Amygdala (tissue), 56 donors: ENCODE results near the gene DENND4C.
"Not testable (repeated sequence)": the region's sequence is repeated elsewhere in the genome, so short reads cannot be mapped to it uniquely, and the experiment has no call there.

Experiments
- DNase-seq, 56 donors: peaks; one replicate each; lab custom pipeline; 2025; lab: John Stamatoyannopoulos, UW

The DENND4C gene

GRCh38 chr9:19230355-19231125 is at the start of gene DENND4C:
Gene DENND4C, plus strand, starts transcription at chr9:19230693. Its CDS starts 45,482 bp downstream, at chr9:19276175.
- DNase-seq, result peak in 55 of 56 donors; percentile 25 to 95 (median 83)

- DNase-seq, result no peak
These were observed 49.5 kb upstream of the DENND4C start for GRCh38 chr9:19180991-19181390.

DNA sequence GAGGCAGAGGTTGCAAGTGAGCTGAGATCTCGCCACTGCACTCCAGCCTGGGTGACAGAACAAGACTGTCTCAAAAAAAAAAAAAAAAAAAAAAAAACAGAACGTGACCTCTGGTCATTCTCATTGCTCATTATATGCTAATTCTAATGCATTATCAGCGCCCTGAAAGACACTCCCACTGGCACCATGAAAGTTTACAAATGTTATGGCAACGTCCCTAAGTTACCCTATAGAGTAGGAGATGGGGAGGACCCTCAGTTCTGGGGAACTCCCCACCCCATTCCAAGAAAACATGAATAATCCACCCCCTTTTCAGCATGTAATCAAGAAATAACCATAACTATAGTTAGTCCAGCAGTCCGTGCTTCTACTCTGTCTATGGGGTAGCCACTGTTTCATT is 48.9 kb upstream of the DENND4C start:
- no peak for DNase-seq

- peak in 26 of 56 donors; percentile 1 to 32 (median 9) for DNase-seq
These were observed 46.2 kb upstream of the DENND4C start for GRCh38 chr9:19184144-19184917.

GRCh38 chr9:19185191-19185590 is 45.3 kb upstream of the DENND4C start:
- DNase-seq, result no peak

- DNase-seq, result no peak
These were observed 44.3 kb upstream of the DENND4C start for GRCh38 chr9:19186232-19186631.

DNA sequence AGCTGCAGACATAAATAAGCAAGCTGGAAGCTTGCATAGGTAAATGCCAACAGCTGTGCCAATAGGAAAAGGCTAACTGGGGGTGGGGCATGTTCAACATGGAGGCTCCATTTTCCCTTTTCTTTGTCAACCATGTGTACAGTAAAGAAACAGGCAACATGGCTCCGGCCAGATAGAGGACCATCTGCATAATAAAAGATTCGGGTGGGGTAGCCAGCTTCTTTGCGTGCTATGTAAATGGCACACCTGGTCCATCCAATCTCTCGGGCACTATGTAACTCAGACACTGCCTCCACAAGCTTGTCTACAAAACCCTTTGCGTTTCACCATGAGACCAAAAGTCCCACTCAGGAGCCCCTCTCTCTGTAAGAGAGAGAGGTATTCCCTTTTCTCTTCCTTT is 41.7 kb upstream of the DENND4C start:
- no peak for DNase-seq

DNA sequence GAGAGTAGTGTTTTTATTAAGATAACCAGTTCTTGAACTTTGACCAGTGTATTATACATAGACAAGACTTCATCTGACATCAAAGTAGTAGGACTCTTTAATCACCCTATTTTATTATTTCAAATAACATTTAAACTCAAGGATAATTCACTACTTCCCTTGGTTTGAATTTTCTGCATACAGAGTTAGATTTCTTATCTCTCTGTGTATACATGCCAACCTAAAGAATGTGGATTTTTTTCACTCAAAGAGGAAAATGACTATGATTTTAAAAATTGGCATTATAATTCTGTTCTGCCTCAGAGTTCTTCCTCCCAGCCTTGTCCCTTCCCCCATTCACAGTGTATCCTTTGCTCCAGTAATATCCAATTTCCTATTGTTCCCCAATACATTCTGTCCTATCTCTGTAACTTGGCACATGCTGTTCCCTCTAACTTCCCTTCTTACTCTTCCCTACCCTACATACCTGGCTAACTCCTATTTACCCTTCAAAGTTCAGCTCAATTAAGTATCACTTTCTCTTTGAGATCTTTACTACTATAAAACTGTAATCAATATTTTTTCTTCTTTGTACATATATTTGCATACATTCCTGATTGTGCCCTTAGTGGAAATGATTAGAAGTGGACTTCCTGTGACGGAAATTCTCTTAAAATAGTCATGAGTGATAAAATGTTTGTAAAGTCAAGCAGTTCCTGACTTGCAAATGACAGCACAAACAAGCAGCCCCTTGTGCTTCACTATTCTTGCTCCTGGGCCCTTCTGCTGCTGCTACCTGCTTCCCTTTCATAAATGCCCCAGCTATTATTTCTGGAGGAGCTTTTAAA is 38.1 kb upstream of the DENND4C start:
- DNase-seq, result no peak

DNA sequence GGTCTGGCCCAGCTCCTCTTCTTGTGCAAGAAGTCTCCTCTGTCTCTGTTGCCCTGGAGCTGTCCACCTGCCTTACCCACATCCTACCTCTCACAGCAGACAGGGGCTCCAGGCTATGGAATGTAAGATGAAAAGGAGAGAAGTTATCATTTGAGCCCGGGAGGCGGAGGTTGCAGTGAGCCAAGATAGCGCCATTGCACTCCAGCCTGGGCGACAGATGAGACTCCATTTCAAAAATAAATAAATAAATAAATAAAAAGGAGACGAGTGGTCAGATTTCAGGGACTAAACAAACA is 37.5 kb upstream of the DENND4C start:
- DNase-seq, result no peak

- not testable (repeated sequence) for DNase-seq
These were observed 37.0 kb upstream of the DENND4C start for GRCh38 chr9:19193358-19193973.

DNA sequence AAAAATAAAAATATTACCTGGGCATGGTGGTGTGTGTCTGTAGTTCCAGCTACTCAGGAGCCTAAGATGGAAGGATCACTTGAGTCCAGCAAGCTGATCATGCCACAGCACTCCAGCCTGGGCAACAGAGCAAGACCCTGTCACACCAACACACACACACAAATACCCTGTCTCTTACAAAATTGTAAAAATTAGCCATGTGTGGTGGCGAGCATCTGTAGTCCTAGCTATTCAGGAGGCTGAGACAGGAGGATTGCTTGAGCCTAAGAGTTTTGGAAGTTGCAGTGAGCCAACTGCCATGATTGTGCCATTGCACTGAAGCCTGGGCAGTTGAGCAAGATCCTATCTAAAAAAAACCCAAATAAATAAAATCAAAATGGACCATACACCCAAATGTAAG is 32.1 kb upstream of the DENND4C start:
- no peak for DNase-seq

GRCh38 chr9:19199012-19199411 is 31.5 kb upstream of the DENND4C start:
- no peak for DNase-seq

- DNase-seq, result peak in 1 of 56 donors; percentile 1
These were observed 30.3 kb upstream of the DENND4C start for GRCh38 chr9:19200229-19200628.

DNA sequence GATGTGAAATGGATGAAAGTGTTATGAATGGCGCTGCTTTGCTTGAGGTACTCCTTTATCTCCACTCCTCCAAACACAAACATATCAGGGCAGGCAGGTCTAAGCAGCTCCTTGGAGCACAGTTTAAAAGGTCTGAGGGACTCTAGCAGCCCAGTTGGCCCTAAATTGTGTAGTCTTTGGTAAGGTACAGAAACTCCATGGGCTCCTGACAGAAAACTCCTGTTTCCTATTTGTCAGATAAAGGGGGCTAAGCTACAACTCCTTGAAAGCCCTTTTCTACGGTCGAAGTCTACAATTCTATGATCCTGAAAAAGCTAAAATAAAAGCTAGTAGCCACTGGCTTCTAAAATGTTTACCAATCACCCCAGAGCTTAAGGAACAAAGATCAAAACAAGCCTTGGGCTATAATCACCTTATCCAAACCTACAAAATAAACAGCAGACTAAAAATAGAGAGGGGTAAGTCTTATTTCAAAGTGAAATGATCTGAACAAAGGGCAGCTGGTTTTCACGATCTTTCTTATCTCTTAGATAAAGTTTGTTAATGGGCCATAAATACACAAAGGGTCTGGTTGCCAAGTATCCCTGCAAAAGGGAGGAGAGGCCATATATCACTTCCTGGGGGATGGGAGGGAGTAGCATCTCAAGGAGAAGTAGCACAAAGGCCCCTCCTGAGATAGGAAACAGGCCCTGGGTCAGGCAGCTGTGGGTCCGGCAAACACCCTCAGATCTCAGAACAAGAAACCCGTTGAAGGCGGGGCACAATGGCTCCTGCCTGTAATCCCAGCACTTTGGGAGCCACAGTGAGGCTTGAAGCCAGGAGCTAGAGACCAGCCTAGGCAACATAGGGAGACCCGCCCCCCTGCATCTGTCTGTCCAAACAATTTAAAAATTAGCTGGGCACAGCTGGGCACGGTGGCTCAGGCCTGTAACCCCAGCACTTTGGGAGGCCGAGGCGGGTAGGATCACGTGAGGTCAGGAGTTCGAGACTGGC is 28.3 kb upstream of the DENND4C start:
- DNase-seq, result no peak

- no peak for DNase-seq
These were observed 27.4 kb upstream of the DENND4C start for GRCh38 chr9:19203058-19203457.

- no peak for DNase-seq
These were observed 21.8 kb upstream of the DENND4C start for GRCh38 chr9:19208653-19209052.

- DNase-seq, result no peak
These were observed 21.3 kb upstream of the DENND4C start for GRCh38 chr9:19209188-19209587.

GRCh38 chr9:19213823-19214222 is 16.7 kb upstream of the DENND4C start:
- no peak for DNase-seq

GRCh38 chr9:19216466-19216865 is 14.0 kb upstream of the DENND4C start:
- DNase-seq, result no peak
